Measurements from ENCODE around the gene PPFIBP2.

DNA sequence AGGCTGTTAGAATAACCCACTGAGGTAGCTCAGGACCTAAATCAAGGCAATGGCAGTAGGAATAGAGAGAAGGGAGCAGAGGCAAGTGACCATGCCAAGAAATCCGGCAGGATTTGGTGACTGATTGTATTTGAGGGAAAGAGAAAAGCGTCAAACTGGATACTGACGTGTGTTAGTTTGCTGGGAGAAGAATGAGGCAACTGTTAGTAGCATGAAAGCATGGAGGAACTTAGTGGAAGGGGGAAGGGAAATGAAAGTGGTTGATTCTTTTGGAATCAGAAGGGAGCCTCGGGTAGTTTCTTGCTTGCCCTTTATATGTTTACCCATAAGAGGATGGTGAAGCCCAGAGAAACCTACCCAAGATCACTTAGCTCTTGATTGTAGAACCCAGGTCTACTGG lies 8.3 kb downstream of the PPFIBP2 start:
- TF ChIP-seq, protein P1, sequence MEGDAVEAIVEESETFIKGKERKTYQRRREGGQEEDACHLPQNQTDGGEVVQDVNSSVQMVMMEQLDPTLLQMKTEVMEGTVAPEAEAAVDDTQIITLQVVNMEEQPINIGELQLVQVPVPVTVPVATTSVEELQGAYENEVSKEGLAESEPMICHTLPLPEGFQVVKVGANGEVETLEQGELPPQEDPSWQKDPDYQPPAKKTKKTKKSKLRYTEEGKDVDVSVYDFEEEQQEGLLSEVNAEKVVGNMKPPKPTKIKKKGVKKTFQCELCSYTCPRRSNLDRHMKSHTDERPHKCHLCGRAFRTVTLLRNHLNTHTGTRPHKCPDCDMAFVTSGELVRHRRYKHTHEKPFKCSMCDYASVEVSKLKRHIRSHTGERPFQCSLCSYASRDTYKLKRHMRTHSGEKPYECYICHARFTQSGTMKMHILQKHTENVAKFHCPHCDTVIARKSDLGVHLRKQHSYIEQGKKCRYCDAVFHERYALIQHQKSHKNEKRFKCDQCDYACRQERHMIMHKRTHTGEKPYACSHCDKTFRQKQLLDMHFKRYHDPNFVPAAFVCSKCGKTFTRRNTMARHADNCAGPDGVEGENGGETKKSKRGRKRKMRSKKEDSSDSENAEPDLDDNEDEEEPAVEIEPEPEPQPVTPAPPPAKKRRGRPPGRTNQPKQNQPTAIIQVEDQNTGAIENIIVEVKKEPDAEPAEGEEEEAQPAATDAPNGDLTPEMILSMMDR (IDR thresholded peaks at IDR 0.05; ENCODE audit: low read length): no peak
- no peak for TF ChIP-seq EZH2 (IDR thresholded peaks at IDR 0.05; ENCODE audit: borderline replicate concordance, low read length)
